NCI-H146 treated with DMSO at 0.1 percent for 48 hours (cell line): ENCODE measurements around the gene C19orf33.
"Not testable (repeated sequence)": the region's sequence is repeated elsewhere in the genome, so short reads cannot be mapped to it uniquely, and the experiment has no call there.

ENCODE experiments used
- DNase-seq: peaks from one replicate; lab custom pipeline; 2025; ENCODE audit not compliant: unreplicated experiment; lab: John Stamatoyannopoulos, UW

The C19orf33 gene

GRCh38 chr19:38336638-38337359 is 32.7 kb downstream of the C19orf33 start:
- peak; percentile 94 for DNase-seq

GRCh38 chr19:38337360-38337653 is 33.3 kb downstream of the C19orf33 start:
- no peak for DNase-seq

- DNase-seq = not testable (repeated sequence)
Measured at GRCh38 chr19:38339011-38339410, 35.0 kb downstream of the C19orf33 start.

- no peak for DNase-seq
Measured at GRCh38 chr19:38340927-38341326, 36.9 kb downstream of the C19orf33 start.

GRCh38 chr19:38346837-38347236 is 42.8 kb downstream of the C19orf33 start:
- no peak for DNase-seq

- DNase-seq = no peak
Measured at GRCh38 chr19:38350883-38351282, 46.8 kb downstream of the C19orf33 start.

GRCh38 chr19:38351865-38352395 is 47.9 kb downstream of the C19orf33 start:
- no peak for DNase-seq

GRCh38 chr19:38352611-38353010 is 48.6 kb downstream of the C19orf33 start:
- no peak for DNase-seq
